IMR-90 (cell line): ENCODE results near the gene BRAP.

Source experiments
- CEBPB ChIP-seq: IDR thresholded peaks from 2 replicates; pipeline ENCODE4 v1.6.1; 2012; ENCODE audit warnings: low read depth, low read length, improper control_type of control experiment
- SMC3 ChIP-seq: fragments of 150-350 bp; IDR thresholded peaks from 2 replicates; pipeline ENCODE4 v1.6.1; 2016; ENCODE audit warnings: low read depth, mild to moderate bottlenecking, antibody characterized with exemption, low read length, moderate library complexity
- TF ChIP-seq, protein P1 (sequence below): conservative IDR thresholded peaks from 2 replicates; pipeline ENCODE4 v1.5.1; 2012; ENCODE audit warnings: mild to moderate bottlenecking, low read depth, low read length, improper control_type of control experiment
- TF ChIP-seq, protein P2 (sequence below): fragments of 150-350 bp; IDR thresholded peaks from 2 replicates; pipeline ENCODE4 v1.6.1; 2017; ENCODE audit warnings: mild to moderate bottlenecking, antibody characterized with exemption, low read length, low read depth

DNA sequence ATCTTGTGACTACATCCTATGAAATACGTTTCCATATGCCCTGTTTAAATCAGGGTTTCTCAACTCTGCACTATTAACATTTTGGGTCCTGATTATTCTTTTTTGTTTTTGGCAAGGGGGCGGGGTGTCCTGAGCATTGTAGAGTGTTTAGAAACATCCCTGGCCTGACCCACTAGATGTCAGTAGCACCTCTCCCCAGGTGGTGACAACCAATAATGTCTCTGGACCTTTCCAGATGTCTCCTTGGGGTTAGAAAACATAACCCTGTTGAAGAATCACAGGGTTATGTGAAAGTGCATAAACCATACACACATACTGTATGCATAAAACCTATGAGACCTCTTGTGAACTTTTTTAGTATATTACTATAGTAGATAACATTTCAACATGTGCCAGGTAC, 1.5 kb upstream of the BRAP start:
- TF ChIP-seq, protein P1, sequence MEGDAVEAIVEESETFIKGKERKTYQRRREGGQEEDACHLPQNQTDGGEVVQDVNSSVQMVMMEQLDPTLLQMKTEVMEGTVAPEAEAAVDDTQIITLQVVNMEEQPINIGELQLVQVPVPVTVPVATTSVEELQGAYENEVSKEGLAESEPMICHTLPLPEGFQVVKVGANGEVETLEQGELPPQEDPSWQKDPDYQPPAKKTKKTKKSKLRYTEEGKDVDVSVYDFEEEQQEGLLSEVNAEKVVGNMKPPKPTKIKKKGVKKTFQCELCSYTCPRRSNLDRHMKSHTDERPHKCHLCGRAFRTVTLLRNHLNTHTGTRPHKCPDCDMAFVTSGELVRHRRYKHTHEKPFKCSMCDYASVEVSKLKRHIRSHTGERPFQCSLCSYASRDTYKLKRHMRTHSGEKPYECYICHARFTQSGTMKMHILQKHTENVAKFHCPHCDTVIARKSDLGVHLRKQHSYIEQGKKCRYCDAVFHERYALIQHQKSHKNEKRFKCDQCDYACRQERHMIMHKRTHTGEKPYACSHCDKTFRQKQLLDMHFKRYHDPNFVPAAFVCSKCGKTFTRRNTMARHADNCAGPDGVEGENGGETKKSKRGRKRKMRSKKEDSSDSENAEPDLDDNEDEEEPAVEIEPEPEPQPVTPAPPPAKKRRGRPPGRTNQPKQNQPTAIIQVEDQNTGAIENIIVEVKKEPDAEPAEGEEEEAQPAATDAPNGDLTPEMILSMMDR: 0 out of 2 replicates have a peak, but pooled peaks have one; percentile 7
- TF ChIP-seq CEBPB: no peak
- no peak for TF ChIP-seq SMC3
- TF ChIP-seq, protein P2, sequence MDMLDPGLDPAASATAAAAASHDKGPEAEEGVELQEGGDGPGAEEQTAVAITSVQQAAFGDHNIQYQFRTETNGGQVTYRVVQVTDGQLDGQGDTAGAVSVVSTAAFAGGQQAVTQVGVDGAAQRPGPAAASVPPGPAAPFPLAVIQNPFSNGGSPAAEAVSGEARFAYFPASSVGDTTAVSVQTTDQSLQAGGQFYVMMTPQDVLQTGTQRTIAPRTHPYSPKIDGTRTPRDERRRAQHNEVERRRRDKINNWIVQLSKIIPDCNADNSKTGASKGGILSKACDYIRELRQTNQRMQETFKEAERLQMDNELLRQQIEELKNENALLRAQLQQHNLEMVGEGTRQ: no peak
